ENCODE measurements around the gene STEAP4.

- no peak for TF ChIP-seq EZH2phosphoT487 (IDR thresholded peaks at IDR 0.05; ENCODE audit: insufficient read depth, low read depth)
- TF ChIP-seq EZH2 (IDR thresholded peaks at IDR 0.05; ENCODE audit: insufficient read depth, poor library complexity, severe bottlenecking) = no peak
These were observed 17.1 kb downstream of the STEAP4 start for GRCh38 chr7:88289564-88290025.
